GM18526 (cell line): ENCODE results near the gene XRCC3.
A peak's percentile ranks its signal among the peaks of the same experiment; 100 is the strongest.

ENCODE experiments used
- POLR2A ChIP-seq: IDR thresholded peaks from 3 replicates; pipeline ENCODE4 v1.6.1; 2011; ENCODE audit not compliant: insufficient read length; ENCODE audit errors: extremely low read depth

The XRCC3 gene

GRCh38 chr14:103715052-103716000 lies at the start of gene XRCC3, which contains the start of gene ZFYVE21:
TSS of gene XRCC3 (minus strand) at chr14:103715451. CDS start at chr14:103711087, 4,364 bp downstream.
TSS of gene ZFYVE21 (plus strand) at chr14:103715810. CDS start at chr14:103715842, 32 bp downstream.
- peak; percentile 89 for TF ChIP-seq POLR2A

GRCh38 chr14:103763730-103764488 lies 48.7 kb upstream of the XRCC3 start:
- no peak for TF ChIP-seq POLR2A

- TF ChIP-seq POLR2A, result no peak
These were observed 47.3 kb upstream of the XRCC3 start for GRCh38 chr14:103762541-103762940.

GRCh38 chr14:103762036-103762435 lies 46.8 kb upstream of the XRCC3 start:
- TF ChIP-seq POLR2A, result no peak

GRCh38 chr14:103758059-103758776 lies 43.0 kb upstream of the XRCC3 start:
- TF ChIP-seq POLR2A, result no peak

GRCh38 chr14:103755060-103755459 lies 39.8 kb upstream of the XRCC3 start:
- no peak for TF ChIP-seq POLR2A

GRCh38 chr14:103753774-103754173 lies 38.5 kb upstream of the XRCC3 start:
- no peak for TF ChIP-seq POLR2A

- TF ChIP-seq POLR2A, result no peak
These were observed 34.6 kb upstream of the XRCC3 start for GRCh38 chr14:103749860-103750259.

- no peak for TF ChIP-seq POLR2A
These were observed 34.2 kb upstream of the XRCC3 start for GRCh38 chr14:103749452-103749851.

- no peak for TF ChIP-seq POLR2A
These were observed 33.2 kb upstream of the XRCC3 start for GRCh38 chr14:103748534-103748857.

- no peak for TF ChIP-seq POLR2A
These were observed 31.4 kb upstream of the XRCC3 start for GRCh38 chr14:103746701-103747100.

GRCh38 chr14:103745424-103745823 lies 30.2 kb upstream of the XRCC3 start:
- no peak for TF ChIP-seq POLR2A

GRCh38 chr14:103744621-103745395 lies 29.6 kb upstream of the XRCC3 start:
- no peak for TF ChIP-seq POLR2A

GRCh38 chr14:103743691-103744090 lies 28.4 kb upstream of the XRCC3 start:
- TF ChIP-seq POLR2A, result no peak
